Fibroblast of skin of scalp (primary cell): Measurements from ENCODE around the gene BBS5.
"Not testable (repeated sequence)": the region's sequence is repeated elsewhere in the genome, so short reads cannot be mapped to it uniquely, and the experiment has no call there.

Experiments used
- DNase-seq: peaks from one replicate; pipeline ENCODE4 v3.0.0-alpha.2; 2013

Gene BBS5

DNA sequence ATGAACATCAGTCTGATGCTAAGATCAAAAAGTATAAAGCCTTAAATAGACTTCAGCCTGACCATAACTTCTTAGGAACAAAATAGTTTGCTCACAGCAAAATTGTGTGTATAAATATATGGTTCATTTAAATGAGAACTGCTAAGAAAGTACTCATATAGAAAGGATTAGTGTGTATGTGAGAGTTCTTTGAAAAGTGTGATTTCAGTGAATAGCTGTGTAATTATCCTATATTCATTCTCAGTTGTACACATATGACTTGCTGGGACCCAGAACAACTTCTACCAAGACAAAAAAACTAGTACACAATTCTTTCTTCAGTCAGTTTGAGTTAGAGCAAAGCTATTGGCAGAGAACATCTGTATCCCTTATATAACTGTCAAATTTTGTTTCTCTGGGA is 7.2 kb downstream of the BBS5 start:
- no peak for DNase-seq

DNA sequence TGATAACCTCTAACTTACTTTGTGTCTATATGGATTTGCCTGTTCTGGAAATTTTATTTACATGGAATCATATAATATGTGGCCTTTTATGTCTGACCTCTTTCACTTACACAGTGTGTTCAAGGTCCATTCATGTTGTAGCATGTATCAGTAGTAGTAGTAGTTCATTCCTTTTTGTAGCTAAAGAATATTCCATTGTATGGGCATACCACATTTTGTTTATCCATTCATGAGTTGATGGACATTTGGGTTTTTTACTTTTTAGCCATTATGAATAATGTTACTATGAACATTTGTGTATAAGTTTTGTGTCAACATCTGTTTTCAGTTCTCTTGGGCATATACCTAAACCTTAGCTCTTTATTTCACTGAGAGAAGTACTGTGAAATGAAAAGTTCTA is 11.5 kb downstream of the BBS5 start:
- DNase-seq: no peak

DNA sequence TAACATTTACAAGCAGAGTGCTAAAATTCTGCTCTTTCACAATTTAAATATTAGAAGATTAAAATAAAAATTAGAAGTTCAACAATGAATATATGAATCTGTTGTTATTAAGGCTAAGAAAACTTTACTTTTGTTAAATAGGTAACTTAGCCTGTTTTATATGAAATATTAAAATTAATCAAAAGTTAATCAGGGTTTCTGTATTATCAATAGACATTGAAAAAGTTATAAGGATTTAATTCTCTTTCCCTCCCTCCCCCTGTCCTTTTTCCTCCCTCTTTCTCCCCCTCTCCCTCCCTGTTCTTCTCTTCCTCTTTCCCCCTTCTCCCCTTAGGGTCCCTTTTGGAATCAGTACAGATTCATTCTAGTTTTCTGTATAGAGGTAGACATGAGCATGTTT is 12.1 kb downstream of the BBS5 start:
- no peak for DNase-seq

DNA sequence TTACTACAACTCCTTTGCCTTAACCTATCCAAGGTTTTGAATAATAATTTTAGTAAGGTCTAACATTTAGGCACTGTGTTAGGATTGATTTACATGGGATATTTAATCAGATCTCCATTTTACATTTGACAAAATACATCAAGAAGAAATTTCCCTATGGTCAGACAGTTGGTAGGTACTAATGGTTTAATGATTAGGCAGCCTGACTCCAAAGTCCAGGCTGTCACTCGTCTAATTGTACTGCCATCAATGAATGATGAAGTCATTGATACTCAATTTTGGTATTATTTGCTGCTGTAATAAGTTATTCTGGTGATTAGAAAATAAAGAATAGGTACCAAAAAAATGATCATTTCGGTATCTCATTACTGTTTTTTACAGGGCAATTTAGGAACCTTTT is 14.1 kb downstream of the BBS5 start:
- no peak for DNase-seq

- DNase-seq: no peak
Measured at GRCh38 chr2:169495310-169495928, 16.1 kb downstream of the BBS5 start.

GRCh38 chr2:169504651-169505050 is 25.4 kb downstream of the BBS5 start:
- no peak for DNase-seq

GRCh38 chr2:169507698-169508097 is 28.4 kb downstream of the BBS5 start:
- peak; percentile 41 for DNase-seq

DNA sequence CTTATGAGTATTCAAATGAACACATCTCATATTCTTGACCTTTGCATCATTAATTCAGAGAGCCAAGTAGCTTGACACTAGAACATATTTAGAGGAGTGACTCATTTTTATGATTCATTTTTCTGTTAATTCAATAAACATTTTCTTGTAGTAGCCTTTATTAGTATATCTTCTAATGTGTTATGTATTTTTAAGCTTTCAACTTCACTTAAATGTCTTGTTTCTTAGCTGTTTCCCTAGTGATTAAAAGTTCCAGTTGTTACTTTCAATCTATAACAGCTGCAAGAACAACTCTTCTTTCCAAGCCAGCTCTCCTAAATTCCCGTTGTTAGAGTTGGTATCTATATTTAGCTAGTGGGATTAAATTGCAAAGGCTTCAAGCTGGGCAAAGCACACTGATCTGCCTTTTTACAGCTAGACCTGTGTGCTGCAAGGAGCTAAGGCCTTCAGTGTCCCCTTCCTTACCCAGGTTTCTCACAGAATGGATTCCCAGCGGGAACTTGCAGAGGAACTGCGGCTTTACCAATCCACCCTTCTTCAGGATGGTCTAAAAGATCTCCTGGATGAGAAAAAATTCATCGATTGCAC is 30.1 kb downstream of the BBS5 start, which contains the start of gene KLHL41:
TSS of gene KLHL41 (plus strand) at position 405 of the 588 bp plus-strand sequence. CDS start at position 482, 77 bp downstream.
- peak; percentile 33 for DNase-seq

GRCh38 chr2:169509955-169510354 is 30.7 kb downstream of the BBS5 start:
- DNase-seq: no peak

DNA sequence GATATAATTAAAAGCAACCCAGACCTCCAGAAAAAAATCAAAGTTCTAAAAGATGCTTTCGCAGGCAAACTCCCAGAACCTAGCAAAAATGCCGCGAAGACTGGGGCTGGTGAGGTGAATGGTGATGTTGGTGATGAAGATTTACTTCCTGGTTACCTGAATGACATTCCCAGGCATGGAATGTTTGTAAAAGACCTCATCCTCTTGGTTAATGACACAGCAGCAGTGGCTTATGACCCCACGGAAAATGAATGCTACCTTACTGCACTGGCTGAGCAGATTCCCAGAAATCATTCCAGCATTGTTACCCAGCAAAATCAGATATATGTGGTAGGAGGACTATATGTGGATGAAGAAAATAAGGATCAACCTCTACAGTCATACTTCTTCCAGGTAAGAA is 31.2 kb downstream of the BBS5 start:
- no peak for DNase-seq

- no peak for DNase-seq
Measured at GRCh38 chr2:169511818-169512217, 32.5 kb downstream of the BBS5 start.

- no peak for DNase-seq
Measured at GRCh38 chr2:169512525-169512924, 33.2 kb downstream of the BBS5 start.

DNA sequence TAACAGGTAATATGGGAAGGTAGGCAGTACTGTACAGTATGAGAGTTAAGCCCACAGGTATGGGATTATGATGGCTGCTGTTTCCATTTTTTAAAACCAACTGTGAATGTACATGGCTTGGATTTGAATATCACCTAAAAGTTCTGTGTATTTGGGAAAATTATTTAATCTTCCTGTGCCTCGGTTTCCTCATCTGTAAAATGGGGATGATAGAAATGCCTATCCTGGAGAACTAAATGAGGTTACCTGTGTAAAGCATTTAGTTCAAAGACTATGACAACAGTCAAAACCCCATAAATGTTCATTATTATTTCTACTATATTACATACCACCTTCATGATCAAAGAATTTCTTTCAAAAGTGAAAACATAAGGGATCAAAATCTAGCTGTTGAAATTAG is 33.8 kb downstream of the BBS5 start:
- DNase-seq: no peak

- no peak for DNase-seq
Measured at GRCh38 chr2:169513926-169514325, 34.6 kb downstream of the BBS5 start.

GRCh38 chr2:169514758-169515157 is 35.5 kb downstream of the BBS5 start:
- not testable (repeated sequence) for DNase-seq

- not testable (repeated sequence) for DNase-seq
Measured at GRCh38 chr2:169516488-169516995, 37.2 kb downstream of the BBS5 start.

- no peak for DNase-seq
Measured at GRCh38 chr2:169520896-169521295, 41.6 kb downstream of the BBS5 start.

GRCh38 chr2:169523681-169524080 is 44.4 kb downstream of the BBS5 start:
- no peak for DNase-seq

GRCh38 chr2:169525434-169525833 is 46.1 kb downstream of the BBS5 start:
- no peak for DNase-seq

DNA sequence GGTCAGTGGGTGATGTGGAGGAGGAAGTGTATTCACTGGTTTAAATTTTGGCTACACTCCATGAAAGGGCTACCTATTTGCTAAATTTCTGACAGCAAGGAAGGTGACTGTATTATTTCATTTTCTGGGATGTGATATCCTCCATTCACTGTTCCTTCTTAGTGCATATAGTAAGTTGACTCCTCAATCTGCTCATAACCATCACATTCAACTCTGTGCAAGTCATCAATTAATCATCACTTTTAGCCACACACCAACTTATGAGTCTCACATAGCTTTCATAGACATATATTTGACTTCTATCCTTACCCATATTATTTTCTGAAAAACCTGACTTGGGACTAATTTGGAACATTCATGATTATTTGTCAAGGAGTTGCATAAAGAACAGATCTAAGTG is 47.2 kb downstream of the BBS5 start:
- peak; percentile 7 for DNase-seq

DNA sequence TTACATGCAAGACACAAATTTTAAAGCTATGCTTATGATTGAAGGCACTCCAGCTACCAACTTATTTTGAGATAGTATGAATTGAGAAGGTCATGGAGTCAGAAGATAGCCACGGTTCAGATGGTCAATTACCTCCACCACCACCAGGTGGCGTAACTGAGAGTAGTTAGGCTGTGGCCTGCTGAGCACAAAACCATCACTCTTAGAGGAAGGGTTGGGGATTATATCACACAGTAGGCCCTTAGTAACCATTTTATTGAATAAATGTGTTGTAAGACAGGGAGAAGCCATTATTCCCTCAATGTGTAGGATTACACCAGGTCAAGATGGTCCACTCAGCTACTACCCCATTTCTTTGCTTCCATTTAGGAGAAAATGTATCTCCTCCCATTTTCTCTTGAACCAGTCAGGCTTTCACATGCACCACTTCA is 49.0 kb downstream of the BBS5 start:
- DNase-seq: peak; percentile 55

- DNase-seq: not testable (repeated sequence)
Measured at GRCh38 chr2:169539460-169539859, 60.2 kb downstream of the BBS5 start.

- DNase-seq: no peak
Measured at GRCh38 chr2:169540146-169540545, 60.9 kb downstream of the BBS5 start.

DNA sequence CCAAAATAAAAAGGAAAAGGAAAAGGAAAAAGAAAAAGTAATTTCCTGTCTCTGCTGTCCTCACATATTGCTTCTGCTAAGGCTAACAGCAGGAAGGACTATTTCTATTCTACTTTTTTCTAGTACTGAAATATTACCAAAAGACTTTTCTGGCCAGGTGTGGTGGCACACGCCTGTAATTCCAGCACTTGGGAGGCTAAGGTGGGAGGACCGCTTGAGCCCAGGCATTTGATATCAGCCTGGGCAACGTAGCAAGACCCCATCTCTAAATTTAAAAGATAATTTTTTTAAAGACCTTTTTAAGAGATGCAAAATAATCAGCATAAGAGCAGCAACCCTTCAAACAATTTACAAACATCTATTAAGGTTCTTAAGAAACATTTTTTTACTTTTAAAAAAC is 63.1 kb downstream of the BBS5 start:
- no peak for DNase-seq
